ENCODE data around the gene RNF20.

DNA sequence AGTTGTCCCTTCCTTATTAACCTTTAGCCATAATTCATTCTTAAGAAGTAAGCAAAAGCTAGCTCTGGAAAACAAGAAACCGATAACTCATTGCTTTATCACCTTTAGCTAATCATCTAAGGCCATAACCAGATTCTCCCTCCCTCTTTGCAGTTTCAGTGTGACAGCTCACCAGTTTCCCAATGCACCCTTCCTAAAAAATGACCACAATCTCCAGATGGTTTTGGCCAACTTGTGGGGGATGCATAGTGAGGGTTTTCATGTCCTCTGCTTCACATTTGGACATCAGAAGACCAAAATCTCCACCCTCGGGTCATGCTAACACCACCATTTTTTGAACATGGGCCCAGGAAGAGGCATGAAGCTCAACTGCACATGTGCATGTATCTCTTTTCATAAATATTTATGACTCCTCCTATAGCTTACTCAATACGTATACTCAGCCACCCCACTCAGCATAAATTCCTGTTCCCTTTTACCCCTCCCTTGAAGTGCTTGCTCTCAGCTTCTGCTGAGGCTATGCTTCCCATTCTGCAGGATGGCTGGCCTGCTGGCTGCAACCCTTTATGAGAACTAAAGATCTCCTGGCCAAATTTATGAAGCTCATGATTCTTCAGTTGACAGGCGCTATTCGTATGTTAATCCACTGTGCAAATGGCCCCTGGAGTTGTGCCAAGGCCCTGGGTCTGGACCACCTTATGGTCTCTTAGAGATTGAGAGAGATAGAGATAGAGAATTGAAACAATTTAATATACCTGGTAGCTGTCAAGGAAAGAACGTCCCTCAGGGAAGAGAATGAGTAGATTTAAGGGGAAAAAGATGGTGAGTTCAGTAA is 46.3 kb downstream of the RNF20 start:
- TF ChIP-seq RAD21 (IDR thresholded peaks at IDR 0.05) (no peak), CTCF (IDR thresholded peaks at IDR 0.05; ENCODE audit: low read depth, low read length, missing input control) (no peak), GABPA (IDR thresholded peaks at IDR 0.05 in 1 of 2, conservative IDR thresholded peaks at IDR 0.05 in 1 of 2) (no peak), YY1 (IDR thresholded peaks at IDR 0.05) (no peak), SP1 (IDR thresholded peaks at IDR 0.05) (no peak), HNF4G (IDR thresholded peaks at IDR 0.05) (no peak), NR2F2 (IDR thresholded peaks at IDR 0.05) (no peak), TAF1 (conservative IDR thresholded peaks at IDR 0.05) (no peak)
- TF ChIP-seq, protein P1, sequence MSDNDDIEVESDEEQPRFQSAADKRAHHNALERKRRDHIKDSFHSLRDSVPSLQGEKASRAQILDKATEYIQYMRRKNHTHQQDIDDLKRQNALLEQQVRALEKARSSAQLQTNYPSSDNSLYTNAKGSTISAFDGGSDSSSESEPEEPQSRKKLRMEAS (IDR thresholded peaks at IDR 0.05): no peak
- TF ChIP-seq, protein P2, sequence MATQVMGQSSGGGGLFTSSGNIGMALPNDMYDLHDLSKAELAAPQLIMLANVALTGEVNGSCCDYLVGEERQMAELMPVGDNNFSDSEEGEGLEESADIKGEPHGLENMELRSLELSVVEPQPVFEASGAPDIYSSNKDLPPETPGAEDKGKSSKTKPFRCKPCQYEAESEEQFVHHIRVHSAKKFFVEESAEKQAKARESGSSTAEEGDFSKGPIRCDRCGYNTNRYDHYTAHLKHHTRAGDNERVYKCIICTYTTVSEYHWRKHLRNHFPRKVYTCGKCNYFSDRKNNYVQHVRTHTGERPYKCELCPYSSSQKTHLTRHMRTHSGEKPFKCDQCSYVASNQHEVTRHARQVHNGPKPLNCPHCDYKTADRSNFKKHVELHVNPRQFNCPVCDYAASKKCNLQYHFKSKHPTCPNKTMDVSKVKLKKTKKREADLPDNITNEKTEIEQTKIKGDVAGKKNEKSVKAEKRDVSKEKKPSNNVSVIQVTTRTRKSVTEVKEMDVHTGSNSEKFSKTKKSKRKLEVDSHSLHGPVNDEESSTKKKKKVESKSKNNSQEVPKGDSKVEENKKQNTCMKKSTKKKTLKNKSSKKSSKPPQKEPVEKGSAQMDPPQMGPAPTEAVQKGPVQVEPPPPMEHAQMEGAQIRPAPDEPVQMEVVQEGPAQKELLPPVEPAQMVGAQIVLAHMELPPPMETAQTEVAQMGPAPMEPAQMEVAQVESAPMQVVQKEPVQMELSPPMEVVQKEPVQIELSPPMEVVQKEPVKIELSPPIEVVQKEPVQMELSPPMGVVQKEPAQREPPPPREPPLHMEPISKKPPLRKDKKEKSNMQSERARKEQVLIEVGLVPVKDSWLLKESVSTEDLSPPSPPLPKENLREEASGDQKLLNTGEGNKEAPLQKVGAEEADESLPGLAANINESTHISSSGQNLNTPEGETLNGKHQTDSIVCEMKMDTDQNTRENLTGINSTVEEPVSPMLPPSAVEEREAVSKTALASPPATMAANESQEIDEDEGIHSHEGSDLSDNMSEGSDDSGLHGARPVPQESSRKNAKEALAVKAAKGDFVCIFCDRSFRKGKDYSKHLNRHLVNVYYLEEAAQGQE (IDR thresholded peaks at IDR 0.05): no peak
- TF ChIP-seq, protein P3, sequence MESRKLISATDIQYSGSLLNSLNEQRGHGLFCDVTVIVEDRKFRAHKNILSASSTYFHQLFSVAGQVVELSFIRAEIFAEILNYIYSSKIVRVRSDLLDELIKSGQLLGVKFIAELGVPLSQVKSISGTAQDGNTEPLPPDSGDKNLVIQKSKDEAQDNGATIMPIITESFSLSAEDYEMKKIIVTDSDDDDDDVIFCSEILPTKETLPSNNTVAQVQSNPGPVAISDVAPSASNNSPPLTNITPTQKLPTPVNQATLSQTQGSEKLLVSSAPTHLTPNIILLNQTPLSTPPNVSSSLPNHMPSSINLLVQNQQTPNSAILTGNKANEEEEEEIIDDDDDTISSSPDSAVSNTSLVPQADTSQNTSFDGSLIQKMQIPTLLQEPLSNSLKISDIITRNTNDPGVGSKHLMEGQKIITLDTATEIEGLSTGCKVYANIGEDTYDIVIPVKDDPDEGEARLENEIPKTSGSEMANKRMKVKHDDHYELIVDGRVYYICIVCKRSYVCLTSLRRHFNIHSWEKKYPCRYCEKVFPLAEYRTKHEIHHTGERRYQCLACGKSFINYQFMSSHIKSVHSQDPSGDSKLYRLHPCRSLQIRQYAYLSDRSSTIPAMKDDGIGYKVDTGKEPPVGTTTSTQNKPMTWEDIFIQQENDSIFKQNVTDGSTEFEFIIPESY (IDR thresholded peaks at IDR 0.05): no peak
